ENCODE measurements around the gene CDC14B.
"Not testable (repeated sequence)": the region's sequence is repeated elsewhere in the genome, so short reads cannot be mapped to it uniquely, and the experiment has no call there.

CDC14B gene

GRCh38 chr9:96619491-96620180, at the start of gene CDC14B:
CDC14B (minus strand) TSS chr9:96619843; CDS start chr9:96619378, 465 bp downstream.
- no peak for DNase-seq

GRCh38 chr9:96668868-96669534, 49.4 kb upstream of the CDC14B start:
- DNase-seq: no peak

- no peak for DNase-seq
These were observed 47.7 kb upstream of the CDC14B start for GRCh38 chr9:96667363-96667728.

GRCh38 chr9:96666653-96667362, 47.2 kb upstream of the CDC14B start:
- DNase-seq: not testable (repeated sequence)

- no peak for DNase-seq
These were observed 46.1 kb upstream of the CDC14B start for GRCh38 chr9:96665789-96666188.

GRCh38 chr9:96663506-96664120, 44.0 kb upstream of the CDC14B start:
- no peak for DNase-seq

GRCh38 chr9:96661711-96662110, 42.1 kb upstream of the CDC14B start:
- no peak for DNase-seq

GRCh38 chr9:96660692-96661248, 41.1 kb upstream of the CDC14B start:
- DNase-seq: no peak

GRCh38 chr9:96655198-96655851, 35.7 kb upstream of the CDC14B start, which contains the start of gene PRXL2C:
PRXL2C (minus strand) TSS chr9:96655317; CDS start chr9:96655281, 36 bp downstream.
- DNase-seq: no peak

- DNase-seq: peak in 1 of 2 experiments; percentile 4
These were observed 35.0 kb upstream of the CDC14B start for GRCh38 chr9:96654450-96655197.

GRCh38 chr9:96651626-96652025, 32.0 kb upstream of the CDC14B start:
- DNase-seq: no peak

GRCh38 chr9:96649620-96650324, 30.1 kb upstream of the CDC14B start:
- no peak for DNase-seq

GRCh38 chr9:96646081-96646991, 26.7 kb upstream of the CDC14B start:
- DNase-seq: no peak

- DNase-seq: no peak
These were observed 24.5 kb upstream of the CDC14B start for GRCh38 chr9:96644137-96644536.

- no peak for DNase-seq
These were observed 21.9 kb upstream of the CDC14B start for GRCh38 chr9:96641514-96641913.

GRCh38 chr9:96638606-96639364, 19.1 kb upstream of the CDC14B start:
- no peak for DNase-seq

- no peak for DNase-seq
These were observed 16.7 kb upstream of the CDC14B start for GRCh38 chr9:96636368-96636767.

GRCh38 chr9:96633579-96633978, 13.9 kb upstream of the CDC14B start:
- DNase-seq: not testable (repeated sequence)

GRCh38 chr9:96626912-96627311, 7.3 kb upstream of the CDC14B start:
- no peak for DNase-seq
